AG04450 (cell line): ENCODE data around the gene SMPX. TPM values are rescaled to one million over a fixed set of nuclear protein-coding genes. Genes with fewer than 3 reads are reported as not detected.

ENCODE experiments used
- CTCF ChIA-PET: fragments of 300-600, 350-600 bp; formaldehyde crosslinking; extraction: SDS; loops from one replicate; lab custom pipeline; 2022; ENCODE audit warnings: antibody characterized with exemption, inconsistent platforms; lab: Charles Lee
- POLR2A ChIA-PET: fragments of 350-600 bp; formaldehyde crosslinking; extraction: SDS; loops from one replicate; lab custom pipeline; 2021; ENCODE audit warnings: antibody characterized with exemption, inconsistent platforms; lab: Yijun Ruan, JAX
- DNase-seq: peaks from one replicate; pipeline ENCODE4 v3.0.0-alpha.2; 2011; ENCODE audit warnings: low read depth, low spot score
- H3K27ac ChIP-seq: one replicate; pipeline ENCODE4 v1.5.1; 2012; ENCODE audit warnings: low read depth, low read length, control low read depth
- H3K27me3 ChIP-seq: one replicate; pipeline ENCODE4 v1.6.0; 2012; ENCODE audit warnings: low read length; ENCODE audit not compliant: control insufficient read depth, insufficient read depth
- H3K4me3 ChIP-seq: 2 replicates; pipeline ENCODE4 v1.5.1; 2011; ENCODE audit warnings: mild to moderate bottlenecking, low read depth, low read length, control low read depth
- H3K9me3 ChIP-seq: 2 replicates; pipeline ENCODE4 v1.5.1; 2012; ENCODE audit warnings: low read length; ENCODE audit not compliant: control insufficient read depth, insufficient read depth
- polyA plus RNA-seq: library from polyadenylated mRNA; depleted of rRNA; stranded (reverse); fragments of >200 nt; gene quantifications from 2 replicates; pipeline ENCODE4 v1.2.3, GENCODE V29; 2011; rRNA removed
- TF ChIP-seq, protein P1 (sequence below): IDR thresholded peaks from 2 replicates; pipeline ENCODE4 v1.5.1; 2011; ENCODE audit warnings: low read depth, low read length, control low read depth, inconsistent platforms

SMPX gene
- polyA plus RNA-seq, 1 experiment: not detected

DNA sequence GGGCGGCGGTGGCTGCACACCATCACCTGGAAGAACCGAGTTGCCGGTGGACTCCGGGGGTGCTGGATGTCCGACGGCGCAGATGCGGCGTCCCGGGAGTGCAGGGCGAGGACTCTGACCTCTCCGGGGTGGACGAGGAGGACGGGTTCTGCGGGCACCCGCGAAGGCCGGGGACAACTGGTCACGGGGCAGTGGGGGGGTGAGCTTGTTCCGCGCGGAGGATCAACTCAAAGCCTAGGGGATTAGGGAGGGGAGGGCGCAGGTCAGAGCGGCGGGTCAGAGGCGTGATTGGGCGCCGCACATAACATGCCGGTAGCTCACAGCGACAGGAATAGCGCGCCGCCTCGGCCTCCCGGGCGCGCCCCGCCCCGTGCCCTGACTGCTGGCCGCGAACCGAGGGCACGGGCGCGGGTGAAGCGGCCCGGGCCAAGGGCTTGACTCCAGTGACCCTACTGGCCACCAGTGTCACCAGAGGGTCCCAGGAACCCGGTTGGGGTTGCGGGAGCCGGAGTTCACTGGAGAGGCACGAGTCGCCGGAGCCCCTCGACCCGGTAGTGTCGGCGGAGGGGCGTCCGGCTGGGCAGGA is 99.7 kb downstream of the SMPX start, which contains the start of gene KLHL34:
Gene KLHL34, minus strand, starts transcription at position 179 of the 586 bp plus-strand sequence. CDS start 542 bp downstream, outside the sequence.
- H3K4me3 ChIP-seq: no peak within 1 kb of the TSS
- ChIA-PET CTCF (no interaction called here), POLR2A (no interaction called here)
- H3K27me3 ChIP-seq: no peaks in the 10 kb centered on the region
- TF ChIP-seq, protein P1, sequence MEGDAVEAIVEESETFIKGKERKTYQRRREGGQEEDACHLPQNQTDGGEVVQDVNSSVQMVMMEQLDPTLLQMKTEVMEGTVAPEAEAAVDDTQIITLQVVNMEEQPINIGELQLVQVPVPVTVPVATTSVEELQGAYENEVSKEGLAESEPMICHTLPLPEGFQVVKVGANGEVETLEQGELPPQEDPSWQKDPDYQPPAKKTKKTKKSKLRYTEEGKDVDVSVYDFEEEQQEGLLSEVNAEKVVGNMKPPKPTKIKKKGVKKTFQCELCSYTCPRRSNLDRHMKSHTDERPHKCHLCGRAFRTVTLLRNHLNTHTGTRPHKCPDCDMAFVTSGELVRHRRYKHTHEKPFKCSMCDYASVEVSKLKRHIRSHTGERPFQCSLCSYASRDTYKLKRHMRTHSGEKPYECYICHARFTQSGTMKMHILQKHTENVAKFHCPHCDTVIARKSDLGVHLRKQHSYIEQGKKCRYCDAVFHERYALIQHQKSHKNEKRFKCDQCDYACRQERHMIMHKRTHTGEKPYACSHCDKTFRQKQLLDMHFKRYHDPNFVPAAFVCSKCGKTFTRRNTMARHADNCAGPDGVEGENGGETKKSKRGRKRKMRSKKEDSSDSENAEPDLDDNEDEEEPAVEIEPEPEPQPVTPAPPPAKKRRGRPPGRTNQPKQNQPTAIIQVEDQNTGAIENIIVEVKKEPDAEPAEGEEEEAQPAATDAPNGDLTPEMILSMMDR: no peak
- peaks cover 30% of the 10 kb centered on the region for H3K9me3 ChIP-seq
- no peak within 1 kb of the TSS for H3K27ac ChIP-seq
- no peak for DNase-seq

- Histone ChIP-seq H3K27ac (no peak overlapping the region), H3K4me3 (no peak overlapping the region), H3K27me3 (no peaks in the 10 kb centered on the region), H3K9me3 (peaks cover 30% of the 10 kb centered on the region)
- CTCF ChIA-PET: no interaction called here
- TF ChIP-seq, protein P1: no peak
- DNase-seq: no peak
- POLR2A ChIA-PET: no interaction called here
Observed at GRCh38 chrX:21657318-21658151, 100.4 kb downstream of the SMPX start.

DNA sequence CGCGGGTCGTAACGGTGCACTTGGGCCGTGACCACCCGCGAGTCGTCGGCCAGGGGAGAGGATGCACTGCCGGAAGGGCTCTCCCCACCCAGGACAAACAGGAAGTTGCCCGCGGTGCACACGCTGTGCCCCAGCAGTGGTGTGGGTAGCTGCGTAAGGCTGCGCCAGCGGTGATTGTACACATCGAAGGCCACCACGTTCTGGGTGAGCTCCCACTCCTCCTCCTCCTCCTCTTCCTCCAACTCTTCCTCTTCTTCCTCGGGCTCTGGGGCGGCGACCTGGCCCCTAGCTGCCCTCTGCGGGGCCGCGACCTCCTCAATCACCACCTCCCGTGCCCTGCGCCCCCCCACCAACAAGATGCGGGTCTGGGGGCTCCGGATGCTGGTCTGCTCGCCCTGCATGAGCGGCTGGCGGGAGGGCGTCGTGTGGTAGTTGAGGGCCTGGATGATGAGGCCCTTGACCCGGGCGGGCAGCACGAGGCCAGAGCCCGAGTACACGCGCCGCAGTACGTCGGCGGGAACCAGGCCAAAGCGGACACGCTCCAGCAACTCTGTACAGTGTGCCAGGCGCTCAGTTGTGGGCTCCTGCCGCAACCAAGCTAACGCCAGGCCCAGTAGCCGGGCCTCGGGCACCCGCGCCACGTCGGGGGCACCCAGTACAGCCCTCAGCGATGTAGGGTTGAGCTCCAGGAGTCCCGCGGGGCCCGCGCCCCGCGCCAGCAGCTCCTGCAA is 101.2 kb downstream of the SMPX start:
- H3K27me3 ChIP-seq: no peaks in the 10 kb centered on the region
- CTCF ChIA-PET: no interaction called here
- peaks cover 30% of the 10 kb centered on the region for H3K9me3 ChIP-seq
- TF ChIP-seq, protein P1: no peak
- no peak overlapping the region for H3K4me3 ChIP-seq
- H3K27ac ChIP-seq: no peak overlapping the region
- POLR2A ChIA-PET: no interaction called here
- DNase-seq: no peak

Other genes starting within 250 kb of the SMPX start
- gene KLHL34, start 99.8 kb downstream of the SMPX start, polyA plus RNA-seq: not detected in 2 replicates
- gene MBTPS2, start 81.5 kb upstream of the SMPX start, polyA plus RNA-seq: 24.6 and 31.2 TPM in 2 replicates
- 1.2 and 2.0 TPM in 2 replicates for gene YY2, start 97.9 kb upstream of the SMPX start, polyA plus RNA-seq
- gene SMS, start 182.6 kb upstream of the SMPX start, polyA plus RNA-seq: 131 and 175 TPM in 2 replicates